ENCODE measurements around the gene TPSB2.
A peak's percentile ranks its signal among the peaks of the same experiment; 100 is the strongest.

Gene TPSB2

GRCh38 chr16:1193825-1194581 is 36.0 kb downstream of the TPSB2 start:
- H3K4me3 ChIP-seq (ENCODE audit: low read depth, low read length): no peak overlapping the region
- peak; percentile 76; the same call in 1 of the 2 replicates for TF ChIP-seq ZFP69B (tag by site-specific recombination; IDR thresholded peaks at IDR 0.05)
- TF ChIP-seq ZBTB8A (tag by site-specific recombination; IDR thresholded peaks at IDR 0.05): 0 out of 2 replicates have a peak, but pooled peaks have one; percentile 17
- no peak for TF ChIP-seq ZBTB26 (tag by site-specific recombination; optimal IDR thresholded peaks at IDR 0.05)
- no peaks in the 10 kb centered on the region for H3K36me3 ChIP-seq (ENCODE audit: control insufficient read depth in 2 of 2, insufficient read depth in 1 of 2, low read length in 2 of 2)
- ChIA-PET POLR2A (no interaction called here), CTCF (interaction anchor here (0.6 to 1.8 kb wide), 6 partner anchors 11 to 1108 kb away, joined by 3 to 6 read pairs (median 4); no protein-coding TSS in a partner anchor)
- H3K4me1 ChIP-seq (ENCODE audit: control insufficient read depth, insufficient read depth, low read length): peaks cover 3% of the 10 kb centered on the region; the same call in 1 of the 2 replicates
- H3K9me3 ChIP-seq (ENCODE audit: control insufficient read depth, insufficient read depth, low read depth, low read length): no peaks in the 10 kb centered on the region
- no peak overlapping the region for H3K27ac ChIP-seq (ENCODE audit: extremely low read depth, low read depth, low read length)

DNA sequence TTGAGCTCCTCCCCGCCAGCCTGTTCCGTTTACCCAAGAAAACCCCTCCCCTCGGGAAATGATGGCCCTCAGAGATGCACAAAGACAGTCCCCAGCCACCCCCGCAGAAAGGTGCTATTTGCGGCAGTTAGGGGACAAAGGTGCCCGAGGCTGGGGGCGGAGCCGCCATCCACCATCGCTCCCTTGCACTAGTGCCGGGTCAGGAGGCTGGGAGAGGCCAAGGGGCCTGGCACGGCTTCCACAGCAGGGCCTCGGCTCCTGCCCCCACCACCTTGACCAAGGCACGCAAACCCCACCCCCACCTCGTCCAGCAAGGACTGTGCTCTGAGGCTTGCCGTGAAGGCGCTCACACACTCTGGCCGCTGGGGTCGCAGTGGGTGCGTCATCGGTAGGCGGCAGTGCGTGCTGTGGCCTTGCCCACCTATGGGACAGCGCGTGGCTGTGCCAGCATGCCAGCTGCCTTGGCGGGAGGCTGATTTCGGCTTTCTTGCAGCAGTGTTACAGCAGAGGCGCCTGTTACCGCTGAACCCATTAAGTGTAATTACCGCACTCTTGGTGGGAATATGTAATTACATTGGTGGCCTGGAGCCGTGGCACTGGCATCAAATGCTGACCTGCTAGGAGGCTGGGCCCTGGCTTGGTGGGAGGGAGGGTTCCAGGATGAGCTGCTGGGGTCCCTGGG is 36.7 kb downstream of the TPSB2 start:
- 0 out of 2 replicates have a peak, but pooled peaks have one; percentile 3 for TF ChIP-seq SP2 (tag by site-specific recombination; IDR thresholded peaks at IDR 0.05)
- TF ChIP-seq, protein P1, sequence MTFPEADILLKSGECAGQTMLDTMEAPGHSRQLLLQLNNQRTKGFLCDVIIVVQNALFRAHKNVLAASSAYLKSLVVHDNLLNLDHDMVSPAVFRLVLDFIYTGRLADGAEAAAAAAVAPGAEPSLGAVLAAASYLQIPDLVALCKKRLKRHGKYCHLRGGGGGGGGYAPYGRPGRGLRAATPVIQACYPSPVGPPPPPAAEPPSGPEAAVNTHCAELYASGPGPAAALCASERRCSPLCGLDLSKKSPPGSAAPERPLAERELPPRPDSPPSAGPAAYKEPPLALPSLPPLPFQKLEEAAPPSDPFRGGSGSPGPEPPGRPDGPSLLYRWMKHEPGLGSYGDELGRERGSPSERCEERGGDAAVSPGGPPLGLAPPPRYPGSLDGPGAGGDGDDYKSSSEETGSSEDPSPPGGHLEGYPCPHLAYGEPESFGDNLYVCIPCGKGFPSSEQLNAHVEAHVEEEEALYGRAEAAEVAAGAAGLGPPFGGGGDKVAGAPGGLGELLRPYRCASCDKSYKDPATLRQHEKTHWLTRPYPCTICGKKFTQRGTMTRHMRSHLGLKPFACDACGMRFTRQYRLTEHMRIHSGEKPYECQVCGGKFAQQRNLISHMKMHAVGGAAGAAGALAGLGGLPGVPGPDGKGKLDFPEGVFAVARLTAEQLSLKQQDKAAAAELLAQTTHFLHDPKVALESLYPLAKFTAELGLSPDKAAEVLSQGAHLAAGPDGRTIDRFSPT (tag by site-specific recombination; IDR thresholded peaks at IDR 0.05): peak; percentile 45; the same call in 1 of the 2 replicates
- TF ChIP-seq, protein P2, sequence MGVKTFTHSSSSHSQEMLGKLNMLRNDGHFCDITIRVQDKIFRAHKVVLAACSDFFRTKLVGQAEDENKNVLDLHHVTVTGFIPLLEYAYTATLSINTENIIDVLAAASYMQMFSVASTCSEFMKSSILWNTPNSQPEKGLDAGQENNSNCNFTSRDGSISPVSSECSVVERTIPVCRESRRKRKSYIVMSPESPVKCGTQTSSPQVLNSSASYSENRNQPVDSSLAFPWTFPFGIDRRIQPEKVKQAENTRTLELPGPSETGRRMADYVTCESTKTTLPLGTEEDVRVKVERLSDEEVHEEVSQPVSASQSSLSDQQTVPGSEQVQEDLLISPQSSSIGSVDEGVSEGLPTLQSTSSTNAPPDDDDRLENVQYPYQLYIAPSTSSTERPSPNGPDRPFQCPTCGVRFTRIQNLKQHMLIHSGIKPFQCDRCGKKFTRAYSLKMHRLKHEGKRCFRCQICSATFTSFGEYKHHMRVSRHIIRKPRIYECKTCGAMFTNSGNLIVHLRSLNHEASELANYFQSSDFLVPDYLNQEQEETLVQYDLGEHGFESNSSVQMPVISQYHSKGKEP (tag by site-specific recombination; IDR thresholded peaks at IDR 0.05): peak; percentile 66
- TF ChIP-seq GLIS1 (tag by site-specific recombination; IDR thresholded peaks at IDR 0.05): peak; percentile 71
- no peak for TF ChIP-seq MYNN (tag by site-specific recombination; IDR thresholded peaks at IDR 0.05; ENCODE audit: borderline replicate concordance)
- TF ChIP-seq ZBTB20 (tag by site-specific recombination; IDR thresholded peaks at IDR 0.05): no peak
- TF ChIP-seq, protein P3, sequence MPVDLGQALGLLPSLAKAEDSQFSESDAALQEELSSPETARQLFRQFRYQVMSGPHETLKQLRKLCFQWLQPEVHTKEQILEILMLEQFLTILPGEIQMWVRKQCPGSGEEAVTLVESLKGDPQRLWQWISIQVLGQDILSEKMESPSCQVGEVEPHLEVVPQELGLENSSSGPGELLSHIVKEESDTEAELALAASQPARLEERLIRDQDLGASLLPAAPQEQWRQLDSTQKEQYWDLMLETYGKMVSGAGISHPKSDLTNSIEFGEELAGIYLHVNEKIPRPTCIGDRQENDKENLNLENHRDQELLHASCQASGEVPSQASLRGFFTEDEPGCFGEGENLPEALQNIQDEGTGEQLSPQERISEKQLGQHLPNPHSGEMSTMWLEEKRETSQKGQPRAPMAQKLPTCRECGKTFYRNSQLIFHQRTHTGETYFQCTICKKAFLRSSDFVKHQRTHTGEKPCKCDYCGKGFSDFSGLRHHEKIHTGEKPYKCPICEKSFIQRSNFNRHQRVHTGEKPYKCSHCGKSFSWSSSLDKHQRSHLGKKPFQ (tag by site-specific recombination; IDR thresholded peaks at IDR 0.05): peak; percentile 66; the same call in 1 of the 2 replicates
- TF ChIP-seq ZFP41 (tag by site-specific recombination; IDR thresholded peaks at IDR 0.05; ENCODE audit: borderline replicate concordance): no peak
- peak; percentile 25; the same call in 1 of the 2 replicates for TF ChIP-seq ZIC2 (tag by site-specific recombination; IDR thresholded peaks at IDR 0.05)
- 0 out of 2 replicates have a peak, but pooled peaks have one; percentile 40 for TF ChIP-seq SP7 (tag by site-specific recombination; IDR thresholded peaks at IDR 0.05)
- 0 out of 2 replicates have a peak, but pooled peaks have one; percentile 29 for TF ChIP-seq KLF1 (tag by site-specific recombination; IDR thresholded peaks at IDR 0.05)
- POLR2A ChIA-PET: no interaction called here
- CTCF ChIA-PET: interaction anchor here (0.6 to 1.8 kb wide), 5 partner anchors 9 to 101 kb away, joined by 3 to 6 read pairs (median 4); no protein-coding TSS in a partner anchor
- Histone ChIP-seq H3K9me3 (ENCODE audit: control insufficient read depth, insufficient read depth, low read depth, low read length) (no peaks in the 10 kb centered on the region), H3K27ac (ENCODE audit: extremely low read depth, low read depth, low read length) (no peak overlapping the region), H3K36me3 (ENCODE audit: control insufficient read depth in 2 of 2, insufficient read depth in 1 of 2, low read length in 2 of 2) (no peaks in the 10 kb centered on the region), H3K4me1 (ENCODE audit: control insufficient read depth, insufficient read depth, low read length) (peaks cover 3% of the 10 kb centered on the region; the same call in 1 of the 2 replicates), H3K4me3 (ENCODE audit: low read depth, low read length) (no peak overlapping the region)
